Measurements from ENCODE around the gene TMEM130.
"Not testable (repeated sequence)": the region's sequence is repeated elsewhere in the genome, so short reads cannot be mapped to it uniquely, and the experiment has no call there.

Gene TMEM130

GRCh38 chr7:98855610-98856422, 14.0 kb downstream of the TMEM130 start:
- H3K36me3 ChIP-seq (ENCODE audit: insufficient read depth, low read length), result no peaks in the 10 kb centered on the region
- no peak for TF ChIP-seq EZH2phosphoT487 (IDR thresholded peaks at IDR 0.05; ENCODE audit: borderline replicate concordance)
- no peak for TF ChIP-seq CTCF (conservative IDR thresholded peaks at IDR 0.05; ENCODE audit: low read length)
- no peaks in the 10 kb centered on the region for H3K4me1 ChIP-seq (ENCODE audit: insufficient read depth, low read length, poor library complexity, severe bottlenecking)
- H3K9ac ChIP-seq (ENCODE audit: low read depth, low read length, poor library complexity, severe bottlenecking), result no peak overlapping the region
- no peak overlapping the region for H3K4me3 ChIP-seq (ENCODE audit: low read length, poor library complexity, severe bottlenecking)
- H3K79me2 ChIP-seq (ENCODE audit: insufficient read depth, low read length), result no peaks in the 10 kb centered on the region
- H3K27me3 ChIP-seq (ENCODE audit: insufficient read depth, low read length, poor library complexity, severe bottlenecking), result no peaks in the 10 kb centered on the region
- H3F3A ChIP-seq (ENCODE audit: low read depth), result no peaks in the 10 kb centered on the region
- no peak overlapping the region for H3K4me2 ChIP-seq (ENCODE audit: low read depth, low read length, poor library complexity, severe bottlenecking)
- H4K20me1 ChIP-seq (ENCODE audit: insufficient read depth, low read length, poor library complexity, severe bottlenecking), result no peaks in the 10 kb centered on the region
- no peaks in the 10 kb centered on the region for H3K9me3 ChIP-seq (ENCODE audit: insufficient read depth, low read depth, low read length)
- no peaks in the 10 kb centered on the region for H3K9me2 ChIP-seq (replicated peaks; ENCODE audit: low read depth, low read length)
- H2AFZ ChIP-seq (ENCODE audit: low read length), result no peak overlapping the region

GRCh38 chr7:98852826-98853225, 17.0 kb downstream of the TMEM130 start:
- Histone ChIP-seq H2AFZ (ENCODE audit: low read length) (no peak overlapping the region), H3K9me3 (ENCODE audit: insufficient read depth, low read depth, low read length) (no peaks in the 10 kb centered on the region; the same call in 1 of the 2 replicates), H3K9me2 (replicated peaks; ENCODE audit: low read depth, low read length) (no peaks in the 10 kb centered on the region), H3K4me3 (ENCODE audit: low read length, poor library complexity, severe bottlenecking) (no peak overlapping the region), H3K4me2 (ENCODE audit: low read depth, low read length, poor library complexity, severe bottlenecking) (no peak overlapping the region), H3K36me3 (ENCODE audit: insufficient read depth, low read length) (no peaks in the 10 kb centered on the region), H3K79me2 (ENCODE audit: insufficient read depth, low read length) (no peaks in the 10 kb centered on the region), H3F3A (ENCODE audit: low read depth) (no peaks in the 10 kb centered on the region), H3K9ac (ENCODE audit: low read depth, low read length, poor library complexity, severe bottlenecking) (no peak overlapping the region), H3K27me3 (ENCODE audit: insufficient read depth, low read length, poor library complexity, severe bottlenecking) (no peaks in the 10 kb centered on the region), H3K4me1 (ENCODE audit: insufficient read depth, low read length, poor library complexity, severe bottlenecking) (no peaks in the 10 kb centered on the region), H4K20me1 (ENCODE audit: insufficient read depth, low read length, poor library complexity, severe bottlenecking) (no peaks in the 10 kb centered on the region)
- no peak for TF ChIP-seq CTCF (conservative IDR thresholded peaks at IDR 0.05; ENCODE audit: low read length)
- TF ChIP-seq EZH2phosphoT487 (IDR thresholded peaks at IDR 0.05; ENCODE audit: borderline replicate concordance), result no peak

- no peak overlapping the region for H3K9ac ChIP-seq (ENCODE audit: low read depth, low read length, poor library complexity, severe bottlenecking)
- TF ChIP-seq CTCF (conservative IDR thresholded peaks at IDR 0.05; ENCODE audit: low read length) (no peak), EZH2phosphoT487 (IDR thresholded peaks at IDR 0.05; ENCODE audit: borderline replicate concordance) (no peak)
- H3K79me2 ChIP-seq (ENCODE audit: insufficient read depth, low read length), result no peaks in the 10 kb centered on the region
- no peaks in the 10 kb centered on the region; the same call in 1 of the 2 replicates for H3K9me3 ChIP-seq (ENCODE audit: insufficient read depth, low read depth, low read length)
- no peaks in the 10 kb centered on the region for H3K27me3 ChIP-seq (ENCODE audit: insufficient read depth, low read length, poor library complexity, severe bottlenecking)
- H3K36me3 ChIP-seq (ENCODE audit: insufficient read depth, low read length), result no peaks in the 10 kb centered on the region
- H3K4me1 ChIP-seq (ENCODE audit: insufficient read depth, low read length, poor library complexity, severe bottlenecking), result no peaks in the 10 kb centered on the region
- H3K4me2 ChIP-seq (ENCODE audit: low read depth, low read length, poor library complexity, severe bottlenecking), result no peak overlapping the region
- H3K4me3 ChIP-seq (ENCODE audit: low read length, poor library complexity, severe bottlenecking), result no peak overlapping the region
- no peaks in the 10 kb centered on the region for H4K20me1 ChIP-seq (ENCODE audit: insufficient read depth, low read length, poor library complexity, severe bottlenecking)
- H2AFZ ChIP-seq (ENCODE audit: low read length), result no peak overlapping the region
- no peaks in the 10 kb centered on the region for H3F3A ChIP-seq (ENCODE audit: low read depth)
- no peaks in the 10 kb centered on the region for H3K9me2 ChIP-seq (replicated peaks; ENCODE audit: low read depth, low read length)
Measured at GRCh38 chr7:98848918-98849317, 20.9 kb downstream of the TMEM130 start.

- H3F3A ChIP-seq (ENCODE audit: low read depth); H3K9me2 ChIP-seq (replicated peaks; ENCODE audit: low read depth, low read length); H3K36me3 ChIP-seq (ENCODE audit: insufficient read depth, low read length); H3K4me2 ChIP-seq (ENCODE audit: low read depth, low read length, poor library complexity, severe bottlenecking); H3K79me2 ChIP-seq (ENCODE audit: insufficient read depth, low read length); H3K9me3 ChIP-seq (ENCODE audit: insufficient read depth, low read depth, low read length); H3K9ac ChIP-seq (ENCODE audit: low read depth, low read length, poor library complexity, severe bottlenecking); H2AFZ ChIP-seq (ENCODE audit: low read length); H3K4me1 ChIP-seq (ENCODE audit: insufficient read depth, low read length, poor library complexity, severe bottlenecking); H4K20me1 ChIP-seq (ENCODE audit: insufficient read depth, low read length, poor library complexity, severe bottlenecking); H3K4me3 ChIP-seq (ENCODE audit: low read length, poor library complexity, severe bottlenecking); H3K27me3 ChIP-seq (ENCODE audit: insufficient read depth, low read length, poor library complexity, severe bottlenecking): not testable (repeated sequence)
Measured at GRCh38 chr7:98842552-98842951, 27.3 kb downstream of the TMEM130 start.
